GM18505 (cell line): ENCODE results near the gene EFNB2.

ENCODE experiments used
- ATAC-seq: cut with Tn5 transposase; IDR thresholded peaks from one replicate; pipeline ENCODE4 v1.9.1; 2021; ENCODE audit not compliant: unreplicated experiment
- POLR2A ChIP-seq: IDR thresholded peaks from 4 replicates; pipeline ENCODE4 v1.6.1; 2011; ENCODE audit warnings: borderline replicate concordance; ENCODE audit not compliant: insufficient read depth, insufficient read length; ENCODE audit errors: extremely low read depth

The EFNB2 gene

DNA sequence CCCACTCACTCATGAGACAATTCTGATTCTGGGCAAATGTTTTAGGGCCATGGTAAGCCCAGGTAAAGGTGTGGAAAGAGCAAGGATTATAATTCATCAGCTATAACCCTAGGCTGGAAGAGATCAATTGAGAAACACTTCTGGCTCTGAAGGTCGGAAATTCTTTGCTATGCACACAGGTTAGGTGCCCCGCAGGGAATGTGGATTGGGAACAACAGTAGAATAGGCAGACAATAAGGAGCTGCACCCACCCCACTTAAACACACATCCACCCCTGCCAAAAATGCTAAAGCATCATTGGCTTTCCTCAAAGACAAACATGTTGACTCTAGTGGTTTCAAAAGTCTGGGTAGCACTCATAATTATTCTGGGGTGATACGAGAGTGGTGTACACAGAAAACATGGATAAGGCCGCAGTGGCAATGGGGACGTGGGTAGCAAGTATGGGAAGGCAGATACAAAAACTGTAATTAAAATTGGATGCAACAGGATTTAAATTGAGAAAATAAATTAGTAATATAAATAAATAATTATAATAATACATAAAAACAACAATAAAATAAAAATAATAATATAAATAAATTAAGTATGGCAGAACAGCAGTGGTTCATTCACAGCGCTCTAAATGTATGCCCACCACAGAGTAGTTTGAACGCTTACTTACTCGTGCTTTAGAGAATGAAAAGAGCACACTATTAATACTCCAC is 8.6 kb downstream of the EFNB2 start:
- no peak for ATAC-seq
- no peak for TF ChIP-seq POLR2A

DNA sequence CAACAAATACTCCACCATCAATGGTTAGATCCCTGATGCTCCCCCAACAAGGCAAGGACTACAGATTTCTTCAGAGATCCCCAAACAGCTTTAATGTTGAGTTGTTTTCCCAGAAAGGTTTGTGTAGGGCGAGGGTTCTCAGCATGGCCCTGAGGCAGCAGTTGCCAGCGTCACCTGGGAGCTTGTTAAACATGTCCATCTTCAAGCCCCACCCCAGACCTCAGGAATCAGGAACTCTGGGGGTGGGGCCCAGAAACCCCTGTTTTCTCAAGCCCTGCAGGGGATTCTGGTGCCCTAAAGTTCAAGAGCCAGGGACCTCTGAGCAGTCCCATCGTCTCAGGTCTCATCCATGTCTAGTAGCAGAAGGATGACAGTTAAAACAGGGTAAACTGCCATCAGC is 9.6 kb downstream of the EFNB2 start:
- no peak for ATAC-seq
- no peak for TF ChIP-seq POLR2A

DNA sequence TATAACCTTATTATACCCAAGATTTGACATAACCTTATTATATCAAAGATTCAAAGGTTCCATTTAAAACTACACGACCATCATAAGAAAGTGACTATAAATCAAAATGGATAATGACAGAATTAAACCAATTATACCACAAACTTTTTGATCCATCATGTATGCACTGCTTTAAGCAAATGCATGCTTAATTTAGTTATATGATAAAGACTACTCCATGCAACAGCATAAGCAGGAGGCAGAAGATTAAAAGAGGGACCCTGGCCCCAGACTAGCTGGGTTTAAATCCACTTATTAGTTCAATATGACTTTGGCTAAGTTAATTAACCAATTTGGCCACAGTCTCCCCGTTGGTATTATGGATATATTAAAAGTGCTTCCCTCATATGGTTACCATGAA is 11.4 kb downstream of the EFNB2 start:
- no peak for TF ChIP-seq POLR2A
- ATAC-seq: no peak

DNA sequence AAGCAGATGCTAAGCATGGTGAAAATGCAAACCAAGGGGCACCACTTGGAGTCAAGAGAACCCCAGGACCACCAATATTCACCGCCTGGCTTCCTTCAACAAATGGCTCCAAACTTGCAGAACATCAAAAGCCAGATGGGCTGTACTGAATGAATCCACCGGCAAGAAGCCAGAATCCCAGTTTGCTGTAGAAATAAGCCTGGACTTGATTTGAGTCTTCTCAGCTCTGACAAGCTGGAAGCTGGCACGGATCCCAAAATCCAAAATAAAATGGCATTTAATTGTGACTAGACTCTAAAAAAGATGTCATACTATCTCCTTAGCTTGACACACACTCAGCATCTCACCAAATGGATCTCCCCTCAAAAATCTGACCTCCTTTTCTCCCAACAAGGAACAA is 11.9 kb downstream of the EFNB2 start:
- TF ChIP-seq POLR2A: no peak
- ATAC-seq: no peak

DNA sequence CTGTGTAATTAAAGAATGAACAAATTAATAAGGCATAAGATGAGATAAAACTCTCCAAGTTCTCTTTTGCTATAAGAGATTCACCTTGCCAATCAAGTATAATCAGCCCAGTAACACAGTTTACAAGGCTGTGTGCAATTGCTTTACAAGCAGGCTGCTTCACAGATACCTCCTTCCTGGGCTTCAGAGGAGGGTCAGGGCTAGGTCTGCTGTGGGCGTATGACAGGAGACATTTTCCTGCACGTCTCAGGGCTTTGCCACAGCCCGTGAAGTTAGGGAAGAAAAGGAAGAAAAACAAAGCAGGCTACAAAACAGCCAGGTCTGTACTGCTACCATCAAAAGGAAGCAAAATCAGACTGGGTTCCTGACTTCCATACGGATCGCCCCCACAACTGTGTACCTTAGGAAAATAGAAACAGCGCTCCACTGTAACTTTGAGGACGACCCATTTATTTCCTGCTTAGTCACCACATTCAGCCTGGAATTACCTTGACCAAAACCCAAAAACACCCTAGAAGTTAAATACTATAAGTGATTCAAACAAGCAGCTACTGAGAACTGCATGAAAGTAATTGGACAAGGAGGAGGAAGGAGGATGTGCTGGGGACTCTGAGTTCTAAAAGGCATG is 12.4 kb downstream of the EFNB2 start:
- TF ChIP-seq POLR2A: no peak
- no peak for ATAC-seq

DNA sequence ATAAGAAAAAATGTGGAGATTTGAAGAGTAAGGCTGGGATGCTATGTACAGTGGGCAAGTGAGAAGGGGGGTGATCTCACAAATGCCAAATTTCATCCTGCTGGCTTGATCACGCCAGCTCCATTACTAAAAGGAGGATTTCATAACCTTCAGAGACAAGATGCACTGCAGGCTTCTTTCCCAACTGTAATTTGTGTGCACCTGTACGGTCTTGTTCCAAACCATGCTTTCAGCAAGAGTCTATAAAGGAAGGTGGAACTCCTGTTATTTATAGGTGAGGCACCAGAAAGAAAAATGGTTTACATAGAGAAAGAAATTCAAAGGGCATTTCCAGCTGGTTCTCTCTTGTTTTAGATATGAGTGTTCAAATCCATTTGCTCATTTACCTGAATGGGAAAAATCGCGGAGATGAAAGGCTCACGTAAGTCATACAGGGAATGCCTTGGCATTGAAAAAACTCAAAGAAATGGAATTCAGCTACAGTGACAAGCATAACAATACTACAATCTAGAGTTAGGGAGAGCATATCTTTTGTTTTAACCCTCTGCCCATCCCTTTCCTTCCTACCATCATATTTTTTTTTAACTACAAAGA is 13.3 kb downstream of the EFNB2 start:
- ATAC-seq: no peak
- TF ChIP-seq POLR2A: no peak

DNA sequence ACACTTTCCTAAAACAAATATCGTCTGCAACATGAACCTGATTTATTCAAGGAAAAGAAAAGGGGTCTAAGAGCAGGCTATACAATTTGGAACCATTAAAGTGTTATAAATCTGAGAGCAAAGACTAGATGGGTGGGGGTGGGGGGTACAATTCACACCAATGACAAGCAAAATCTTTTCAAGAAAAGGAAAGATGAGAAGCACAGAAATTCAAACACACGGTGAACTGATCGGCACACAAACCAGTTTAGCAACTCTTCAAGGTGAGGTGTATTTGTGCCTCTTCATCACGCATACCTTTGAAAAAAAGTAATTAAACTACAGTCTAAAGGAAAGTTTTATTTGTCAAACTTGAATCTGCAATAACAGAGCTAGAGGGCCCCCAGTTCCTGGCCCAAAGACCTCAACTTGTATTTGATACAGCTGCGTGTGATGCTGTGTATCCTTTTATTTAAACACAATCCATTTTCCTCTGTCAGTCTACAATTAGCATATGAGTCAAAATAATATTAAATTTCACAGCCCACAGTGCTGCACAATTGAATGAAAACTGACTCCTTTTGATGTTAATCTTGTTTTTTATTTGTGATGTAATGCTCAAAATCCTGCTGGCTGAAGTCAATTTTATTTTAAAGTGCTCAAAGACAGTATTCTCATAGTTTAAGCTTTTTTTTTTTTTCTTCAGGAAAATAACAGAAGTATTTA is 14.2 kb downstream of the EFNB2 start:
- TF ChIP-seq POLR2A: no peak
- ATAC-seq: no peak

DNA sequence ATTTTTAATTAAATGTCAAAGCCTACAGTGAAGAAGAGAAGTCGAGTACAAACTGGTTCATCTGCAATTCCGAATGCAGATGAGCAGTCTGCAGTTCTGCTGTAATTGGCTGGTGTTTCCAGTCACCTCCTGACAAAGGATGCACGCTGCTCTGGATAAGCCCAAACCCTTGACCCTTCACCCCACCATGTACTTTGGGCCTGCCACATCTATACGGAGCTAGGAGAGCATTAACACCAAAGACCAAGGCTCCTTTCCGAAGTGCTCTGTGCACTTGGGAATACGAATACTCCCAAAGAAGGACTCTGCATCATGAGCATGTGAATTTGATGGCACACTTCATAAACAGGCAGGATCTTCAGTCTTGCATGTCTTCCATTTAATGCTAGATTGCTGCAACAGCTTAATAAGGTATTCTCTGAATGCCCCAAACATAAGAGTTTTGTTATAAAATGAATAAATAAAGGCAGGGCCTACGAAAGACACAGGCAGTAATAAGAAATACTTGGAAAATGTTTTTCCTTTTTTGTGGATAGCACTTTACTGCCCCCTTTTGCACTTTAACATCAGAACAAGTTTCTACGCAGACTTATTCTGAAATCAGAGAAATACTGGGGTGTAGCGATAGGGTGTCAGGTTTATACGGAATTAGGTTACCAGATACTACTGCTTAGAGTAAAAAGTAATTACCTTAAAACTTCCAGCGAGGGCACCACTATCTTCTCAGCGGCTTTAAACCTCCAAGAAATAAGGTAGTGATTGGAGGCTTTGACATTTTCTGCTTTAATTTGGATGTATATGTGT is 15.0 kb downstream of the EFNB2 start:
- ATAC-seq: no peak
- TF ChIP-seq POLR2A: no peak

DNA sequence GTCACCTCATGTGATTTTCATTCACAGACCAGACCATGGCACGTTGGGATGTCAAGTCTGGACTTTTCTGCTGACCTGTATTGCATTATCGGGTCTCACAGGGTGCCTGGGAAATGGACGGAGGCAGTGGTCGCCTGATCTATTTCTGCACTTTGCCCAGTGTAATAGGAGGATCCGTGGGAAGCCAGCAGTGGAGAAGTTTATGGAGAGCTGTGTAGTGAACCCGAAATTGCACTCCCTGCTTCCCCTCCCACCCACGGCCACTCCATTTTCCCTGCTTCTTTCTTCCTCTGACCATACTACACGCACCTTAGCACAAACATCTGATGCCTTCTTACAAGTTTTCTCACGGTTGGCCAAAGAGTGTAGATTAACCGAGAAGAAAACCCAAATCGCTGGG is 16.9 kb downstream of the EFNB2 start:
- TF ChIP-seq POLR2A: no peak
- ATAC-seq: no peak

DNA sequence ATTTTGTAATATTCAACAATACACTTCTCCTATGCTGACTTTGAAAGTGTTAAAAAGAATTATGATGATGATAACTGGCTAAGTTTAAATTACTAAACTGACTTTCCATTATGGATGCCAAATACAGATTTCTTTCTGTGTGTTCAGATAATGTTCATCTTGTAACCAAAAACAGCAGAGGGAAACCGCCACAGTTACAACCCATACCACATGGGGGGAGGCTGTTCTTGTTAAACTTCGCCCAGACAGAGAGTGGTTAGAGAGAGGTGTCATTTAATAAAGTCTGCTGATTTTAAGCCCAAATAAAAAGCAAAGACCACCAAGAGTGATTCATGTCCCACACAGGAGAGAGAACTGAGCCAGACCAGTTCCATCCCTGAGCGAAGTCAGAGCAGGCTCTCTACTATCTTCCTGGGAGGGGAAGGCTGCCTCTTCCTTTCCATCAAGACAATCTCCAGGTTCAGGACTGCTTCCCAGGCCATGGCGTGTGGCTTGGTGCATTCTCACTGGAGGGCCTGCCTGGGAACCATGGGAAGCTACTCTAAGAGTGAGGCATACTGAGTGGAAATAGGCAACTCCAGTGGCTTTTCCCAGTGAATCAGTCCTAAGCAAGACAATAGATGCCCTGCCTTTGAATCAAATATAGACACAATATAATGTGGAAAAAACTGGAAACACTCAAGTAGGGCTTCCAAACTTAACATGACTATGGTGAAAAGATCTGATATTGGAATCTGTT is 18.2 kb downstream of the EFNB2 start:
- no peak for TF ChIP-seq POLR2A
- ATAC-seq: no peak

DNA sequence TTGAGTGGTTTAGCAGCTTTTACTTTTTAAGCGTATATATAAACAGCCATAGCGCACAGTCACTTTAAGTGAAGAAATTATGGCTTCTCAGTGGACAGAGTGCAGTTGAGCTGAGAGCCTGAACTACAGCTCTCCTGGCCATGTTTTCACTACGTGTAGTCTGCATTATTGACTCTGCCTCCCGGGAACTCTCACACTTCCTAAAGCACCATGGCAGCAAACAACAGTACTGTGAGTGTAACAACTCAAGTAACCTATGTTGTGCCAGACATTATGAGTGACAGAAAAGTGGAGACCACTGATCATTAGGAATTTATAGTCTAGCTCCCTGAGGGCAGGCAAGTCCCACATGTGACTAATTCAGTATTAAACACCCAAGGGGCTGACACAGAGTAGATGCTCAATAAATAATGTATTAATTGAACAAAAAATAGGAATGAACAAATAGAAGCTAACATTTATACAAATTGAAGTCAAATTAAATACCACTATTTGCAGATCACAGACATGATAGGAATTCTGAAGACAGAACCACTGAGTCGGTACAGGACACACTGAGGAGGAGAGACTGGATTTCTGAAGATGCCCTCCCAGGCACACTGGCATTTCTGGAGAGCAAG is 19.7 kb downstream of the EFNB2 start:
- no peak for ATAC-seq
- TF ChIP-seq POLR2A: no peak

DNA sequence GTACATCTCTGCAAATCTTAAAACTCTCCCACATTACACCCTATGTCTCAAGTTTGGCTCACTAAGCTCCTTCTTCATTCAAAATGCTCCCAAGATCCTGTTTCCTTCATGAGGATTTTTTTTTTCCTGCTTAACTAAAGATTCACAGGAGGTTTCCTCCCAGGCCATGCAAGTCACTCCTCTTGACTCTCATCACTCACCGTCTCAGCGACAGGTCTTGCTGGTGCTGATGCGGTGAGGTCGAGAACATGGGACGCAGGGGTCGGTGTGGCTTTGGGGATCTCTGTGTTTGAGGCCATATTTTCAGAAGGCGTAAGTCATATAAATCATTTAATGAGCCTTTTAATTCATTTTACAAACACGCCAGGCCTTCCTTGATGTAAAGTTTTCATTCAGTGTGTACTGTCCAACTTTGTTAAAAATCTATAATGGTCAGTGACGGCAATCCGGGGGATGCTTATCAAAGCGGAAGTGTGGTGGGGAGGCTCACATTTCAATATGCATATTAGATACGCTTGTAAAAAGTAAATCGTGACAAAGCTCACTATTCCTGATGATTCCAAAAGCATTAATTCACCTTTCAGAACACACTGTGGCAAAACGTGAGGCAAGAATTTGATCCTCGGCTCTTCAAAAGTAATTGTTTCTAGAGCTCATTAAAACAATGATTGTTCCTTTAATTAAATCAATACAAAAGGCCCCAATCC is 20.4 kb downstream of the EFNB2 start:
- no peak for ATAC-seq
- TF ChIP-seq POLR2A: no peak
